B cell (primary cell): Measurements from ENCODE around the gene TNIP1.

Experiments
- EZH2 ChIP-seq: IDR thresholded peaks from 2 replicates; pipeline ENCODE4 v1.6.1; 2012; ENCODE audit warnings: borderline replicate concordance, low read depth, mild to moderate bottlenecking, moderate library complexity, low read length; ENCODE audit not compliant: insufficient read depth, poor library complexity, severe bottlenecking
- TF ChIP-seq, protein P1 (sequence below): fragments of 200-600 bp; IDR thresholded peaks from one replicate; pipeline ENCODE4 v1.8.0; 2022; ENCODE audit warnings: antibody characterized with exemption, mild to moderate bottlenecking

DNA sequence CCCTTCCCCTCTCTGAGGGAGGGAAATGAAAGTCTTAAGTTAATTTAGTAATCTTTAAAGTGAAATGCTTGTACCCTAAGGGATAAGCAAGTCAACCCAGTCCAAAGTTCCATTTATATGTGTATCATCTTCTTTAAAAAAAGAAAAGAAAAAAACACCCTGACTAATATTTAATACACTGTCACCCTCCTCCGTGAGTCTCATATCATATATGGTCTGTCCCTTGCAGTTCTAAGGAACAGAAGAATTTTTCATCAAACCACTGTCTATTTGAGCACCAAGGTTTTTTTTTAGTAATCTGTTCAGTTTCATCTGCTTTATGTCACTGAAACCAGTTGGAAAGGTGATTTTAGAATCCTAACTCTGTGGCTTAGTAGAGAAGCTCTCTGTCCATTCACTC is 15.2 kb downstream of the TNIP1 start:
- TF ChIP-seq, protein P1, sequence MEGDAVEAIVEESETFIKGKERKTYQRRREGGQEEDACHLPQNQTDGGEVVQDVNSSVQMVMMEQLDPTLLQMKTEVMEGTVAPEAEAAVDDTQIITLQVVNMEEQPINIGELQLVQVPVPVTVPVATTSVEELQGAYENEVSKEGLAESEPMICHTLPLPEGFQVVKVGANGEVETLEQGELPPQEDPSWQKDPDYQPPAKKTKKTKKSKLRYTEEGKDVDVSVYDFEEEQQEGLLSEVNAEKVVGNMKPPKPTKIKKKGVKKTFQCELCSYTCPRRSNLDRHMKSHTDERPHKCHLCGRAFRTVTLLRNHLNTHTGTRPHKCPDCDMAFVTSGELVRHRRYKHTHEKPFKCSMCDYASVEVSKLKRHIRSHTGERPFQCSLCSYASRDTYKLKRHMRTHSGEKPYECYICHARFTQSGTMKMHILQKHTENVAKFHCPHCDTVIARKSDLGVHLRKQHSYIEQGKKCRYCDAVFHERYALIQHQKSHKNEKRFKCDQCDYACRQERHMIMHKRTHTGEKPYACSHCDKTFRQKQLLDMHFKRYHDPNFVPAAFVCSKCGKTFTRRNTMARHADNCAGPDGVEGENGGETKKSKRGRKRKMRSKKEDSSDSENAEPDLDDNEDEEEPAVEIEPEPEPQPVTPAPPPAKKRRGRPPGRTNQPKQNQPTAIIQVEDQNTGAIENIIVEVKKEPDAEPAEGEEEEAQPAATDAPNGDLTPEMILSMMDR = no peak
- TF ChIP-seq EZH2 = no peak
